Suppressor macrophage (primary cell): ENCODE data around the gene RAB34.
"Not testable (repeated sequence)": the region's sequence is repeated elsewhere in the genome, so short reads cannot be mapped to it uniquely, and the experiment has no call there.

Experiments used
- DNase-seq, 4 experiments: peaks; one replicate each; pipeline ENCODE4 v3.0.0-alpha.2; 2020 to 2022

The RAB34 gene

DNA sequence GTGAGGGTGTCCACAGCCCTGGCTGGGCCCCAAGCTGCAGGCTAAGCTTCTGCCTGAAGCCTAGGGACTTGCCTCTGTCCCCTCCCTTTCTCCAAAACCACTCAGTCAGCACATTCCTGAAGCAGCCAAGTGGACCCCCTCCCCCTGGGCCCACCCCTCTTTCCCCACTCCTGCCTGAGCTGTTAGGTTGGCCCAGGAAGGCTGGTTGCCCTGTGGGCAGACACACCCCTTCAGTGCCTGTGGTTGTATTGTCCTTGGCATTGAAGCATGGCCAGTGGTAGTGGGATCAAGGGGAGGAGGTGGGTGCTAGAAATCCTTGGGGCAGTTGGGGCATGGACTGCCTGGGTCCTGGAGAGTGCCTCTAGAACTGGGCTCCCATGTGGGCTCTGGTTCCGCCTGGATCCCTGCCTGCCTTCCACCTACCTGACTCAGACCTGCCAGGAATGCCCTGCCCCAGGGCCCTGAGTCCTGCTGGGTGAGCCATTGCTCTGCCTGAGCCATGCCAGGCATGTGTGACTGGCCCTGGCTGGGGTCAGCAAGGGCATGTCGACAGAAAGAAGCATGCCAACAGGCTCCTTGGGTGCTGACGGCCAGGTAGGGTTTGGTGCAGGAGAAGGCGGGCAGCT, 28.2 kb upstream of the RAB34 start:
- DNase-seq = no peak

DNA sequence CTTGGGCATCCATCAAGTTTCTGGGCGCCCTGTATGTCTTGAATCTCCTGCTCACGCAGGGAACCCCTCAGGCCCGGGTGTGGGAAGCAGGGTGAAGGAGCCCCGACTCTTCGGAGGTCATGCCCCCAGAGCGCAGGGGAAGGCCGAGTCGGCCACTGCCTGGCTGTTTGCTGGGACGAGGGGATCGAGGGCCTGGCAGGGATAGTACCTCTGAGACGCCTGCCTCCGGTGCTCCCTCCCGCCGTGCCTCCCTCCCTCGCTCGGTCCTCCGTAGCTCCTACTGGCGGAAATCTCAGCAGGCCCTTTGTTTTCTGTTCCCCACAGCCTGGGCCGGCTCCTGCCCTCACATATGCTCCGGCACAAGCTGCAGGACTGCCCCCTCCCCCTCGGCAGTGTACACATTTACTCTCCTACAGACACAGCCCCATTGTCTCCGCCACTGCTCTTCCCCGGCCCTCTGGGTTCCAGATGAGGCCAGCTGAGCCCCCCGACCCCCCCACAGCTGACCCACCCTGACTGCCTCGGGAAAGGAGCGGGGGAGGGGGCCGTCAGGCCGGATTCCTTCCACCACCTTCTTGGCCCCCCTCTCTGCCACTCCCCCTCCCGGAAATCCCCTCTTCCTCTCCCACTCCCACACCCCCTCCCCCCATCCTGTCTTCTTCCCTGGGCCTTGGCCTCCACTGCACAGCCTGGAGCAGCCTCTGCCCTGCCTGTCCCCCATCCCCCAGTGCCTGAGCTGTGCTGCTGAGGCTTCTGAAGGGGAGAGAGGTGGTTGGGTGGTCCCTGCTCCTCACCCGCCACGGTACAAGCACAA, 27.5 kb upstream of the RAB34 start:
- DNase-seq = peak in 3 of 4 experiments; percentile 25 to 49 (median 40)

DNA sequence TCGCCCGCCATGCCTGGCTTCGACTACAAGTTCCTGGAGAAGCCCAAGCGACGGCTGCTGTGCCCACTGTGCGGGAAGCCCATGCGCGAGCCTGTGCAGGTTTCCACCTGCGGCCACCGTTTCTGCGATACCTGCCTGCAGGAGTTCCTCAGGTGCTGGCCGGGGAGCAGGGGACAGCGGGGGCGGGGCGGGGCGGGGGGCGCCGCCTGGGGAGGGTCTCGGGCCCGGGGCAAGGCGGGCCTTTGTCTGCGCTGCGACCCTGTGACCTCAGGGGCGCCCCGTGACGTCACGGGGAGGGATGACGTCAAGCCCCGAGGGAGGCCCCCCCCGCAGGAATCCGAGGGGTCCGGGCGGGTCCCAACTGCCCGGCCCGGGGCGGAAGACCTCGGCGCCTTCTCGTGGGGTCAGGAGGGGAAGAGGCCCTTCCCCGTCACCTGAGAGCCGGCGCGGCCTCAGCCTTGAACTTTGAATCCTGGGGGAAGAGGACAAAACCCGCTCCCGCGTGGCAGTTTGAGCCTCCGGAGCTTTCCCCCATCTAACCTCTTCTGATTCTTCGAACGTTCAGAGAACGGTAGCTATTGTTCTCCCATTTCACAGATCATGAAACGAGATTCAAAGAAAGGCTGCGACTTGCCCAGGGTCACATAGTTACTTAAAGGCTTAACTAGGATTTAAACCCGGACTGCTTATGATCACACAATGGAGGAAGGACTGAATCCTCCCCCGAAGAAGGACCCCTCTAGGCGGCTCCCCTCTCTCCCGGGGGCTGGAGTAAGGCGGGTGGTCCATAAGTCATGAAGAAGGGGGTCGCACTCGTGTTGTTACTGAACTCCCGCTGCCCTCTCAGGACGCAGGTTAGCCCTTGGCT, 26.7 kb upstream of the RAB34 start:
- peak; percentile 37 to 70 (median 58) for DNase-seq

DNA sequence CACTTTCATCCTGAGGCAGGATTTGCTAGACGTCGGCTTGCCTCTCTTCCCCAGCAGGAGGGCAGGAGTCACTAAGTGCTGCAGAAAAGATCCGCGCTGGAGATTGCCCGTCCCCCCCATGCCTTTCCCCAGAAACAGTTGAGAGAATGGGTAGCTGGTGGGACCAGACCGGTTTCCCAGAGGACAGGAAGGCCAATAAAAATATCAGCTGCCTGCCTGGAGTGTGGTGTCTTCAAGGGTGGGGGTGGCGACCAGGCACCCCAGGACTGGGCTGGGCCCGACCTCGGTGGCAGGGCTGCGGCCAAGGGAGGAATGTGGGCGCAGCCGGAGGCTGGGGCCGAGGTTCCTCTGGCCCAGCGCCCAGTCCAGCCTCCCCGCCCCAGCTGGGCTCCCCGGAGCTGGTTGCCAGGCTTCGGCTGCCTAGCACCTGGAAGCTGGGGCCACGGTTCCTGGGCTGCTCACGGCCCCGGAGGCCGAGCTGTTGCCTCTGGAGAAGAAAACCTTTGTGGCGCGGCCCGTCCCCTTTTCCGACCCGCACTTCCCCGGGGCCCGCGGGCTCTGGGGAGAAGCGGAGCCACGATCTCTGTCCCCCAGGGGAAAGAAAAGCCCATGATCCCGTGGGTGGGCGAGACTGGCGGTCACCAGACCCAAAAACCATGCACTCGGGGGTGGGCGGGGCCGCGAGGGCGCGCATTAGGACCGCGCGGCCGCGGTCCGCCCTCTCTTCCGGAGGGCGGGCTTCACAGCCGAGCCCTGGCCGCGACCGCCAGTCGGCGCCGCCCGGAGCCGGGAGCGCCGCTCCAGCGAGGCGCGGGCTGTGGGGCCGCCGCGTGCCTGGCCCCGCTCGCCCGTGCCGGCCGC, 25.8 kb upstream of the RAB34 start, which contains the start of gene TRAF4:
Gene TRAF4 (plus strand): TSS at position 769 of the 861 bp plus-strand sequence. CDS start 102 bp downstream, outside the sequence.
- DNase-seq = peak; percentile 93 to 97 (median 94)

DNA sequence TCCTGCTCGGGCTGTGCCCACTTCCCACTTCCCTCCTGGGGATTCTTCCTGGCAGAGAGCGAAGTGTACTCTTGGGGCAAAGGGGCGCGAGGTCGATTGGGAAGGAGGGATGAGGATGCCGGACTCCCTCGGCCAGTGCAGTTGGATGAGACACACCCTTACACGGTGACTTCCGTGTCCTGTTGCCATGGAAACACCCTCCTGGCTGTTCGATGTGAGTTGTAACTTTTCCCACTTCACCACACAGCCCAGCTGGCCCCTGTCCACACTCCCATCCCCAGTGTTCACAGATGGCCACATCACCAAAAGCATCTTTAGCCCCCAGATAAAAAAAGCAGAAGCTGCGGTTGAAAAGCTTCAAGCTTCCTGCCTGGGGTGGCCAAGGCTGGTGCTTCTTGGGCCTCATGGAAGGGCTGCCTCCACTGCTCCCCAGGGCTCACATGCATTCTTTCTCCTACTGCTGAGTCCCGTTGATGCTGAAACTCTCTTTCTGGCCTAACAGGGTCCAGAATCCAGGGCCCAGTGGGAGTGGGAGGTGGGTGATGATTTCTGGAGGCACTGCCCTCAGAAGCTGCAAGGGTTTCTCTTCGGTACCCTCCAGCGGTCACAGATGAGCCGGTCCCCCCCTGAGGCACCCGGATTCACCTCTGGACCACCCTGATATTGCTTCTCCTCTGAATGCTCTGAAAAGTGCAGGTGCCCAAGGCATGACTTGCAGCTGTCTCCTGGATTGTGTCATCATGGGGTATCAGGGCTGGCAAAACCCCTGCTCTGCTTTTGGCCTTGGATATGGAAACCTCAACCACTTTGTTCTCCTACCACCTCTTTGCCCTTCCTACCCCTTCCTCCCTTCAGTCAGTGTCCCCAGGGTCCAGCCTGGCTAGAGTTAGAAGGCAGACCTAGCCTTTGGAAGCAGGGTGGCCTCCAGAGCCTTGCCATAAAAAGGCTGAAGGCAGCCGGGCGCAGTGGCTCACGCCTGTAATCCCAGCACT, 24.0 kb upstream of the RAB34 start:
- DNase-seq = peak; percentile 74 to 83 (median 80)

DNA sequence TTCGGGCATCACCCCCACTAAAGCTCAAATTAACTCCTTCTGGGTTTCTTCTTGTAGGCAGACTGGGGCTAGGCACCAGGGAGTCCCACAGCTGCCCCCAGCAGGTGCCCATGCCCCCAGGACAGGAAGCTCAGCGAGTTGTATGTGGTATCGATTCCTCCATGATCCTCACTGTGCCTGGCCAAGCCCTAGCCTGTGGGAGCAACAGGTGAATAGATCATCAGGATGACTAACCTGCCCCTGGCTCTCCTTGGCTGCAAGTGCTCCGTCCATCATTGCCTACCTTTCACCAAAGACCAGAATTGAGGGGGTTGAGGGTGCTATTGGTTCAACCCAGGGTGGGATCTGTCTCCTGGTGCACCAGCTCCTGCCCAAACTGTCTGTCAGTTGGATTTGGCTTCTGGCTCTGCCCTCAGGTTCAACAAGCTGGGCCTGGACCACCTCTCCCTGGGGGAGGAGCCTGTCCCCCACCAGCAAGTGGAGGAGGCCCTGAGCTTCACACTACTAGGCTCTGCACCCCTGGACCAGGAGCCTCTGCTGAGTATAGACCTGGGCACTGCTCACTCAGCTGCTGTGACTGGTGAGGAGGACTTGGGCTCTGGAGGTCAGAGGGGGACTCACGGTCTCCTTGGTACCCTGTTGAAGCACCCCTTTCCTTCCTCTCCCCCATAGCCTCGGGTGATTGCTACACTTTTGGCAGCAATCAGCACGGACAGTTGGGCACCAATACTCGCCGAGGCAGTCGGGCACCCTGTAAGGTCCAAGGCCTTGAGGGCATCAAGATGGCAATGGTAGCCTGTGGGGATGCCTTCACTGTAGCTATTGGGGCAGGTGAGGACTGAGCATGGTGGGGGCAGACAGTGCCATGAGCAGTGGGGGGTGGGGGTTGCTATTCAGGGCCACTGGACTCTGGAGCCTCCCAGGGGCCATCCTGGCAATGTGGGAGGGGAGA, 23.0 kb upstream of the RAB34 start:
- no peak for DNase-seq

DNA sequence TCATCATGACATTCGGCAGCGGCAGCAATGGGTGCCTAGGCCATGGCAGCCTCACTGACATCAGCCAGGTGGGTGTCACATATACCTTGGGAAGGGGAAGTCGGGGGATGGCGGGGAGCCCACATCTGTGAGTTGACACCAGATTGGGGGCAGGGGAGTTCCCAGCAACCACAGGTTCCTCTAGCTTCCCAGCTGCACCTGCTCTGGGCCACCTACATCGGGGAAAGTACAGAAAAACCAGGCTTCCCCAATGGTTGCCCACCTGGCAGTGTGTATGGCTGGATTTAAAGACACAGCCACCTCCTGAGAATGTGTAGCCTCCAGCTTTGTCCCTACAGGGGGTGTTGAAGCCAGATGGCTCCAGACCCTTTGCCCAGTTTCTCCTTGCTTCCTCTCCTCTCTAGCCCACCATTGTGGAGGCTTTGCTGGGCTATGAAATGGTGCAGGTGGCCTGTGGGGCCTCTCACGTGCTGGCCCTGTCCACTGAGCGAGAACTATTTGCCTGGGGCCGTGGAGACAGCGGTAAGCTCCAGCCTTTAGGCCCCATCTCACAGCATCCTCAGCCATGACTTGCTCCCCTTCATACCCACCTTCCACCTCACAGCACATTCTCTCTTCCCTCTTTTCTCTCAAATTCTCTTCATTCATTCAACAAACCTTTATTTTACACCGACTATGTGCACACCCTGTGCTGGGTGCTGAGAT, 21.2 kb upstream of the RAB34 start:
- no peak for DNase-seq

DNA sequence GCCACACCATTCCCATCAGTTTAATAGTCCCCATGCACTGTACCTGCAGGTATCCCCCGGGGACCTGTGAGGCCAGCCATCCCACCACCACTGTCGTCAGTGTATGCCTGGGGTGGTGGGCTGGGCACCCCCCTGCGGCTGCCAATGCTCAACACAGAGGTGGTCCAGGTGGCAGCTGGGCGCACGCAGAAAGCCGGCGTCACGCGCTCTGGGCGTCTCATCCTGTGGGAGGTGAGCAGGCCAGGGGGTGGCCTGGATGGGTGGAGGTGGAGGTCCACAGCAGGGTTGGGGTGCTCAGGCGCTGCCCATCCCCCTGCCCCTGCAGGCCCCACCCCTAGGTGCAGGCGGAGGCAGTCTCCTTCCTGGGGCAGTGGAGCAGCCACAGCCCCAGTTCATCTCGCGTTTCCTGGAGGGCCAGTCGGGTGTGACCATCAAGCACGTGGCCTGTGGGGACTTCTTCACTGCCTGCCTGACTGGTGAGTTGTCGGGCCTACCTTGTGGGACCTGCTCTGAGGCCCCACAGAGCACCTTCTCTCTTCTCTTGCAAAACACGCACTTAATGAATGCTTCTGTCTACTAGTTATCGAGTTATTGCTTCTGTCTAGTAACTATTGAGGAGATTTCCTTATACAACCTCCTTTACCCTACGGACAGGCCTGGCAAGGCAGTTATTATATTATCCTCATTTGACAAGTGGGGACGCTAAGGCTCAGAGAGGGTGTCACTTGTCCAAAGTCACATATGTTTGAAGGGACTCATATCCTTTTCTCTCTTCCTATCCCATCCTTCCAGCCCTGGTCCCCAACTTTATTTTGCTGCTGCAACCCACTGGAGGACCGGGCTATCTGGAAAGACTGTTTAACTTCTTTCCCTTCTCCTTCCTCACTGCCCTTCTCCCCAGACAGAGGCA, 20.4 kb upstream of the RAB34 start:
- no peak for DNase-seq

DNA sequence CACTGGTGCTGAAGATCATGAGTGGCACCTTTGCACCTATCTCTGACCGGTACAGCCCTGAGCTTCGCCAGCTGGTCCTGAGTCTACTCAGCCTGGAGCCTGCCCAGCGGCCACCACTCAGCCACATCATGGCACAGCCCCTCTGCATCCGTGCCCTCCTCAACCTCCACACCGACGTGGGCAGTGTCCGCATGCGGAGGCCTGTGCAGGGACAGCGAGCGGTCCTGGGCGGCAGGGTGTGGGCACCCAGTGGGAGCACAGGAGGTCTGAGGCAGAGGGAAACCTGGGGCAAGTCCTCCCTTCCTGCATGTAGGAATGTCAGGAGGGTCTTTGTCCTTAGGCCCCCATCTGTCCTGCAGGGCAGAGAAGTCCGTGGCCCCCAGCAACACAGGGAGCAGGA, 19.6 kb upstream of the RAB34 start:
- no peak for DNase-seq

DNA sequence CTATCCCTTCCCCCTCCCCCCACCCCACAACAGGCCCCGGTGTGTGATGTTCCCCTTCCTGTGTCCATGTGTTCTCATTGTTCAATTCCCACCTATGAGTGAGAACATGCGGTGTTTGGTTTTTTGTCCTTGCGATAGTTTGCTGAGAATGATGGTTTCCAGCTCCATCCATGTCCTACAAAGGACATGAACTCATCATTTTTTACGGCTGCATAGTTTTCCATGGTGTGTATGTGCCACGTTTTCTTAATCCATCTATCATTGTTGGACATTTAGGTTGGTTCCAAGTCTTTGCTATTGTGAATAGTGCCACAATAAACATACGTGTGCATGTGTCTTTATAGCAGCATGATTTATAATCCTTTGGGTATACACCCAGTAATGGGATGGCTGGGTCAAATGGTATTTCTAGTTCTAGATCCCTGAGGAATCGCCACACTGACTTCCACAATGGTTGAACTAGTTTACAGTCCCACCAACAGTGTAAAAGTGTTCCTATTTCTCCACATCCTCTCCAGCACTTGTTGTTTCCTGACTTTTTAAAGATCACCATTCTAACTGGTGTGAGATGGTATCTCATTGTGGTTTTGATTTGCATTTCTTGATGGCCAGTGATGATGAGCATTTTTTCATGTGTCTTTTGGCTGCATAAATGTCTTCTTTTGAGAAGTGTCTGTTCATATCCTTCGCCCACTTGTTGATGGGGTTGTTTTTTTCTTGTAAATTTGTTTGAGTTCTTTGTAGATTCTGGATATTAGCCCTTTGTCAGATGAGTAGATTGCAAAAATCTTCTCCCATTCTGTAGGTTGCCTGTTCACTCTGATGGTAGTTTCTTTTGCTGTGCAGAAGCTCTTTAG, 18.5 kb upstream of the RAB34 start:
- not testable (repeated sequence) for DNase-seq

DNA sequence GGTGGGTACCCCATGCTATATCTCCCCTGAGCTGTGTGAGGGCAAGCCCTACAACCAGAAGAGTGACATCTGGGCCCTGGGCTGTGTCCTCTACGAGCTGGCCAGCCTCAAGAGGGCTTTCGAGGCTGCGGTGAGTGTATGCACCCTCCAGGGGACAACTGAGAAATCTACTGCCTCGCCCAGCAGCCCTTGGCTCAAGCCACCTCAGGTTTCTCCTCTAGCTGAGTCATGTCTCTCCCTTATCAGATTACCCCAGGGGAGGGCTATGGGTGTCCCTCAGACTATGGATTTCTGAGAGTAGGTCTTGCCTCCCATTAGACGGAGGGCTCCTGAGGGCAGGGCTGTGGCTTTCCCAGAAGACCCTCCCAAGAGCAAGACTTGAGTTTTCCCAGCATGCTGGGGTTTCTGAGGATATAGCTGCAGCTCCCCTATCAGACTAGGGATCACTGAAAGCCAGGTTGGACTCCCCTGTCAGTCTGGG, 17.6 kb upstream of the RAB34 start:
- DNase-seq = no peak

DNA sequence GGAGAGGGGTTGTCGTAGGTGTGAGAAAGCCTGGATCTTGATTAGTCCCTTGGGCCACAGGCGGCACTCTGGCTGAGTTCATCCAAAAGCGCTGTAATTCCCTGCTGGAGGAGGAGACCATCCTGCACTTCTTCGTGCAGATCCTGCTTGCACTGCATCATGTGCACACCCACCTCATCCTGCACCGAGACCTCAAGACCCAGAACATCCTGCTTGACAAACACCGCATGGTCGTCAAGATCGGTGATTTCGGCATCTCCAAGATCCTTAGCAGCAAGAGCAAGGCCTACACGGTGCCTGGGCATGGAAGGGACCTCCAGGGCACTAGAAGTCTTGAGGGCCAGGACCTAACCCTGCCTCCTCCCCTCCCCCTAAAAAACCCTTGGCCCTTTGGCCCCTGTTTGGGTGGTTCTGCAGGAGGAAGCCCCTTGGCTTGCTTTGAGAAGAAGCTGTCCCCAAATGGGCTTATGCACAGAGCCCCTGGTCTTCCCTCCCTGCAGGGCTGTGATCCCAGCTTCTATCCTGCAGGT, 17.1 kb upstream of the RAB34 start:
- no peak for DNase-seq

DNA sequence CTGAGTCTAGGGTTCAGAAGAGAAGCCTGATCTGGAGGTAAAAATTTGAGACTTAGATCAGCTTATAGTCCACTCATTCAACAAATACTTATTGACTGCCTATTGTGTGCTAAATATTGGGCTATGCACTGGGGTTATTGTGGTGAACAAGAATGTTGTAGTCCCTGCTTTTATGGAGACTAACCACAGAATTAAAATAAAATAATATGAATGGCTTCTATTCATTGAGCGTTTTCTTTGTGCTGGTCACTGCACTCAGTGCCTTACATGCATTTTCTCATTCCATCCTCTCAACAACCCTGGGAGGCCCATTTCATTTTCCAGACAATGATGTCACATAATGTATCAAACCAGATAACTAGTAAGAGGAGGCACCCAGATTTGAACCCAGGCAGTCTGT, 15.7 kb upstream of the RAB34 start:
- DNase-seq = no peak

DNA sequence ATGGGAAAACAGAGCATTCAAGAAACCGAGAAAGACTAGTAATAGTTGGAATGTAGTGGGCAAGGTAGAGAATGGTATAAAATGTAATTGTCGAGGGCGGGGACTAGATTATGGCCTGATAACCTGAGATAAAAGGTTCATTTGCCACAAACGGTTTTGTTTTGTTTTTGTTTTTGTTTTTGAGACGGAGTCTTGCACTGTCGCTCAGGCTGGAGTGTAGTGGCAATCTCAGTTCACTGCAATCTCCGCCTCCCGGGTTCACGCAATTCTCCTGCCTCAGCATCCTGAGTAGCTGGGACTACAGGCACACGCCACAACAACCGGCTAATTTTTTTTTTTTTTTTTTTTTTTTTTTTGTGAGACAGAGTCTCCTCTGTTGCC, 12.3 kb upstream of the RAB34 start:
- DNase-seq = no peak

DNA sequence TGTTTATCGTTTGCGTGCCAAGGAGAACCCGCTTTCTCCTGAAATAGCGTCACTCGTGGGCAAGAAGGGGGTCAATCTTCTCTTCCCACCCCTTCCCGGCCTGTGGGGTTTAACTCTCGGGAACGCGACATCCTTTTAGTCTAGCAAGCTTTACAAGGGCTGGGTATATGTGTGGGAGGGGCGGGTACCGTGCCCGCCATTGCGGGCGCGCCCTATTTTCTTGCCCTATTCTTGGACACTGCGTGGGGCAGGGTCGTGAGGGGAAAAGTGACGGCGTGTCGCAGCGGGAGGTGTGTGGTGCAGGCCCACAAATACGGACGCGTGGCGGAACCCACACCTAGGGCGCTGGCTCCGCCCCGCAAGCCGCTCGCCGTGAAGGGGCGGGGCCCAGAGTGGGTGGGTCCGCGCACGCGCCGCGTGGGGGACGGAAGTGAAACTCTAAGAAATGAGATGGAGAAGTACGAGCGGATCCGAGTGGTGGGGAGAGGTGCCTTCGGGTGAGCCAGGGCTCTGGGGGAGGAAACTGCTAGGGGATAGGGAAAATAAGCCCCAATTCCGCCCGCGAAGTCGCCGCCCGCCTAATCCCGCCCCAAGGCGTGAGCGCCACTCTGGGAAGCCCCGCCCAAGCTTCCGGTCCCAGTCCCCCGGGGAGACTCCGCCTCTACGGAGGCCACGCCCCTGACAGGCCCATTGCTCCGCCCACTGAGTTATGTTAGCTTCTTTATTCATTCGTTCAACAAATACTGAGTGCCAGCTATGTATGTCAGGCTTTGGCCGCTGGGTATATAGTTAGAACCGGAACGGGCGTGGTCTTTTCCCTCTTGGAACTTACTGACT, 10.9 kb upstream of the RAB34 start, which contains the start of gene NEK8:
Gene NEK8 (plus strand): TSS at position 425 of the 837 bp plus-strand sequence. CDS start 26 bp downstream, at position 451.
- peak; percentile 97 to 98 (median 98) for DNase-seq
